Upper lobe of right lung (tissue), 1 donor: ENCODE data around the gene DISP2. TPM values are rescaled to one million over a fixed set of nuclear protein-coding genes. Genes with fewer than 3 reads are reported as not detected.
A peak's percentile ranks its signal among the peaks of the same experiment; 100 is the strongest.

Experiments
- ATAC-seq: fragments of 200-7000 bp; cut with Tn5 transposase; one replicate; pipeline ENCODE4 v1.9.1; 2020; ENCODE audit warnings: mild to moderate bottlenecking, moderate library complexity
- DNase-seq: peaks from one replicate; pipeline ENCODE4 v3.0.0-alpha.2; 2020
- H3K27ac ChIP-seq: fragments of 200-600 bp; one replicate; pipeline ENCODE4 v1.8.0; 2022
- H3K27me3 ChIP-seq: fragments of 200-600 bp; one replicate; pipeline ENCODE4 v1.8.0; 2022; ENCODE audit warnings: mild to moderate bottlenecking
- H3K36me3 ChIP-seq: fragments of 200-600 bp; one replicate; pipeline ENCODE4 v1.8.0; 2022
- H3K4me1 ChIP-seq: fragments of 200-600 bp; one replicate; pipeline ENCODE4 v1.8.0; 2022
- H3K4me3 ChIP-seq: fragments of 200-600 bp; one replicate; pipeline ENCODE4 v1.8.0; 2022; ENCODE audit warnings: mild to moderate bottlenecking
- H3K9me3 ChIP-seq: fragments of 200-600 bp; one replicate; pipeline ENCODE4 v1.8.0; 2022
- CTCF ChIP-seq: fragments of 200-600 bp; IDR thresholded peaks from one replicate; pipeline ENCODE4 v1.8.0; 2022; ENCODE audit warnings: antibody characterized with exemption
- intact Hi-C: fragments of 100-400 bp; cut with DNase I; formaldehyde crosslinking; loops from one replicate; pipeline ENCODE4 v1.11.0; 2022
- total RNA-seq: library from RNA; stranded (reverse); fragmentation: NEBNext Ultra II Directional; extraction: Animal tissue kit (Norgen Biotek cat#: 25700); gene quantifications from one replicate; pipeline ENCODE4 v1.2.1, GENCODE V29; 2021
- donor health status: DM: no; HTN: yes; CAD: no; lungs with severe emphysema.

Gene DISP2
- total RNA-seq, 1 donor from 2014 or later, result 6.5 TPM

GRCh38 chr15:40330368-40330836 is 27.6 kb upstream of the DISP2 start:
- TF ChIP-seq CTCF, result no peak
- H3K27me3 ChIP-seq, result no peaks in the 10 kb centered on the region
- peak overlapping the region; percentile 63 for H3K27ac ChIP-seq
- intact Hi-C loops, result no loop called here
- no peaks in the 10 kb centered on the region for H3K36me3 ChIP-seq
- peak; percentile 79 for ATAC-seq
- peaks cover 86% of the 10 kb centered on the region for H3K4me1 ChIP-seq
- H3K9me3 ChIP-seq, result no peaks in the 10 kb centered on the region
- no peak overlapping the region for H3K4me3 ChIP-seq
- peak; percentile 89 for DNase-seq

- Histone ChIP-seq H3K9me3 (no peaks in the 10 kb centered on the region), H3K4me1 (peaks cover 88% of the 10 kb centered on the region), H3K36me3 (no peaks in the 10 kb centered on the region), H3K27me3 (no peaks in the 10 kb centered on the region), H3K27ac (peak overlapping the region; percentile 63), H3K4me3 (no peak overlapping the region)
- TF ChIP-seq CTCF, result no peak
- intact Hi-C loops, result no loop called here
- ATAC-seq (no peak), DNase-seq (no peak)
Observed at GRCh38 chr15:40331026-40331425, 27.0 kb upstream of the DISP2 start.

- Histone ChIP-seq H3K27ac (no peak overlapping the region), H3K9me3 (no peaks in the 10 kb centered on the region), H3K4me3 (no peak overlapping the region), H3K27me3 (no peaks in the 10 kb centered on the region), H3K36me3 (peaks cover 6% of the 10 kb centered on the region), H3K4me1 (peaks cover 88% of the 10 kb centered on the region)
- TF ChIP-seq CTCF, result no peak
- ATAC-seq (no peak), DNase-seq (no peak)
- intact Hi-C loops, result no loop called here
Observed at GRCh38 chr15:40331637-40332036, 26.4 kb upstream of the DISP2 start.

- DNase-seq, result no peak
- no peak for ATAC-seq
- no peaks in the 10 kb centered on the region for H3K27me3 ChIP-seq
- H3K4me1 ChIP-seq, result peaks cover 86% of the 10 kb centered on the region
- no peak overlapping the region for H3K4me3 ChIP-seq
- intact Hi-C loops, result no loop called here
- H3K9me3 ChIP-seq, result no peaks in the 10 kb centered on the region
- H3K36me3 ChIP-seq, result peaks cover 12% of the 10 kb centered on the region
- no peak overlapping the region for H3K27ac ChIP-seq
- no peak for TF ChIP-seq CTCF
Observed at GRCh38 chr15:40332113-40332781, 25.8 kb upstream of the DISP2 start.

GRCh38 chr15:40333922-40334492 is 24.0 kb upstream of the DISP2 start:
- peak; percentile 82 for DNase-seq
- Histone ChIP-seq H3K27me3 (no peaks in the 10 kb centered on the region), H3K27ac (peak overlapping the region; percentile 88), H3K36me3 (peaks cover 16% of the 10 kb centered on the region), H3K9me3 (no peaks in the 10 kb centered on the region), H3K4me1 (peaks cover 88% of the 10 kb centered on the region), H3K4me3 (peak overlapping the region; percentile 33)
- ATAC-seq, result peak; percentile 67
- no peak for TF ChIP-seq CTCF
- intact Hi-C loops, result no loop called here
